Heart right ventricle (tissue), 16 donors: Measurements from ENCODE around the gene SMC1A. TPM values are rescaled to one million over a fixed set of nuclear protein-coding genes. Genes with fewer than 3 reads are reported as not detected.

Experiments used
- ATAC-seq, 8 donors: fragments of 200-7000 bp; cut with Tn5 transposase; one replicate each; pipeline ENCODE4 v1.9.1; 2020; ENCODE audit warnings: mild to moderate bottlenecking in 8 of 8, moderate library complexity in 8 of 8, moderate number of reproducible peaks in 1 of 8
- DNase-seq, 2 donors: peaks; one replicate each; pipeline ENCODE4 v3.0.0-alpha.2; 2020
- H3K27ac ChIP-seq, 10 donors: fragments of 200-600 bp; sonication (generic) in 2 of 10; one replicate each; pipeline versions ENCODE4 v1.5.0 to v1.8.0; 2020 to 2022; ENCODE audit warnings: mild to moderate bottlenecking in 3 of 10
- H3K27me3 ChIP-seq, 7 donors: fragments of 200-600 bp; one replicate each; pipeline ENCODE4 v1.8.0; 2021 to 2022; ENCODE audit warnings: mild to moderate bottlenecking in 2 of 7
- H3K36me3 ChIP-seq, 9 donors: fragments of 200-600 bp; sonication (generic) in 1 of 9; one replicate each; pipeline versions ENCODE4 v1.5.0 to v1.8.0; 2020 to 2022; ENCODE audit warnings: mild to moderate bottlenecking in 2 of 9
- H3K4me1 ChIP-seq, 9 donors: fragments of 200-600 bp; sonication (generic) in 1 of 9; one replicate each; pipeline versions ENCODE4 v1.5.0 to v1.8.0; 2020 to 2022; ENCODE audit warnings: mild to moderate bottlenecking in 4 of 9
- H3K4me3 ChIP-seq, 10 donors: fragments of 200-600 bp; sonication (generic) in 2 of 10; one replicate each; pipeline versions ENCODE4 v1.5.0 to v1.8.0; 2020 to 2022; ENCODE audit warnings: mild to moderate bottlenecking in 7 of 10, moderate library complexity in 2 of 10
- H3K9me3 ChIP-seq, 11 donors: fragments of 200-600 bp in 10 of 11; sonication (generic) in 2 of 11; one replicate each; pipeline versions ENCODE4 v1.5.0 to v1.8.0; 2013 to 2022; ENCODE audit warnings: mild to moderate bottlenecking in 2 of 11, control low read depth in 1 of 11, moderate library complexity in 1 of 11
- CTCF ChIP-seq, 9 donors: fragments of 200-600 bp; sonication (generic) in 2 of 9; IDR thresholded peaks; one replicate each; pipeline versions ENCODE4 v1.5.0 to v1.8.0; 2021 to 2022; ENCODE audit warnings: antibody characterized with exemption in 9 of 9, mild to moderate bottlenecking in 5 of 9, moderate library complexity in 1 of 9
- WGBS, 2 donors: extraction: QIAGEN DNeasy Blood & Tissue Kit; methylation state at CpG; one replicate each; pipeline ENCODE4 v1.1.7; 2013; ENCODE audit warnings: inconsistent platforms in 1 of 2; 5-methylcytosine and 5-hydroxymethylcytosine counted together
- intact Hi-C, 10 donors: fragments of 100-400 bp; cut with DNase I; formaldehyde crosslinking; loops; one replicate each; pipeline versions ENCODE4 v1.11.1 to v1.14.2; 2022
- polyA plus RNA-seq, 2 donors: library from polyadenylated mRNA; stranded (reverse); fragments of 200-250 nt; gene quantifications; one replicate each; pipeline ENCODE4 v1.2.3, GENCODE V29; 2013
- total RNA-seq, 10 donors: library from RNA; stranded (reverse); fragmentation: NEBNext Ultra II Directional in 3 of 10; extraction: Animal tissue kit (Norgen Biotek cat#: 25700) in 3 of 10; gene quantifications; one replicate each; pipeline versions ENCODE4 v1.2.1 to v1.2.4, GENCODE V29; 2021 to 2023
- donor health status: Arrhythmogenic right ventricular cardiomyopathy.
- donor health status: ischemic (EF 13 %, LVEDD 7.1; RV severe dilation, severe dysfunction).
- donor health status: healthy with polysubstance abuse.
- donor health status: DM: no; HTN: yes; CAD: no.
- donor health status: DM: no; HTN: no; CAD: no.
- donor health status: ischemic (EF 25% LVEDD 6.9; RV normal size, moderate dysfunction).
- donor health status: ischemic (EF 25% LVEDD 5.7; RV mildly dilated, moderate dysfunction).
- donor health status: healthy.
- donor health status: DM: yes; HTN: yes; CAD: no.
- donor health status: Ischemic cardiomyopathy.
- donor health status: ischemic (EF 35%, LVEDD 5.7; RV mildly dilated, moderate dysfunction).
- donor health status: nonischemic (EF 11% LVEDD 7.7; RV severe dilation, severe dysfunction).
- donor health status: DM: yes; HTN: yes; CAD: no.
- donor health status: PGD.
- donor health status: ischemic (EF 29% LVEDD 5.4; RV normal size, mild dysfunction).
- donor health status: nonischemic (EF 23%, LVEDD 6.1; RV moderate dilation, normal function).

Gene SMC1A
- total and polyA plus RNA-seq, 12 donors: 9.5 to 55.1 (median 34.9) TPM

- no peak for TF ChIP-seq CTCF (IDR thresholded peaks at IDR 0.05)
- DNase-seq (no peak), ATAC-seq (no peak)
- no peak overlapping the region for H3K4me3 ChIP-seq
- no peak overlapping the region for H3K27ac ChIP-seq
- no peaks in the 10 kb centered on the region for H3K9me3 ChIP-seq
- peaks cover 0 to 99% (median 12%) of the 10 kb centered on the region in 9 donors for H3K36me3 ChIP-seq
- H3K27me3 ChIP-seq: no peaks in the 10 kb centered on the region
- intact Hi-C loops: no loop called here
- WGBS, 2 donors: 96 to 97% methylated on average over 10 of the region's 10 CpGs
- no peaks in the 10 kb centered on the region for H3K4me1 ChIP-seq
These were observed 18.9 kb downstream of the SMC1A start for GRCh38 chrX:53403535-53403934.

DNA sequence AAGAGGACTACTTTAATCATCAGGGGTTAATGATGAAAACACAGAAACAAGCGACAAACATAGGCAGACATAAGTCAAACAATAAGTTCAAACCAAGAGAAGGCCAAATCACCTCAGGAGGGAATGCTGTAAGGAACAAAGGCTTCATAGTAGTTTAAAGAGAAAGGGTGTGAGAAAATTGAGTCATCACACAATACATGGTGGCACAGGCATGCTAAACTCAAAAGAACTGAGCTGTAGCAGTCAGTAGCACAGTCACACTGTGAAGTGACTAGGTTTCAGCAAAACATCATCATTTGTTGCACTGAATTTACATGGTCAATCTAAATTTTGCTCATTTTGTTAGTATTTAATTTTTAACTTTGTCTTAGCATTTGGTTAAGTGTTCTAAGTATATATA lies 24.2 kb downstream of the SMC1A start:
- no peak for DNase-seq
- H3K27ac ChIP-seq: no peak overlapping the region
- no peaks in the 10 kb centered on the region for H3K9me3 ChIP-seq
- no peak for TF ChIP-seq CTCF (IDR thresholded peaks at IDR 0.05)
- H3K4me1 ChIP-seq: no peaks in the 10 kb centered on the region
- intact Hi-C loops: no loop called here
- H3K27me3 ChIP-seq: no peaks in the 10 kb centered on the region
- H3K36me3 ChIP-seq: peaks cover 0 to 99% (median 0%) of the 10 kb centered on the region in 9 donors
- ATAC-seq: no peak
- WGBS, 2 donors: 89 to 97% methylated on average over 1 of the region's 1 CpG
- no peak overlapping the region for H3K4me3 ChIP-seq

- 97 to 100% methylated on average over 2 of the region's 2 CpGs for WGBS, 2 donors
- DNase-seq: no peak
- Histone ChIP-seq H3K27me3 (no peaks in the 10 kb centered on the region), H3K36me3 (peaks cover 0 to 99% (median 0%) of the 10 kb centered on the region in 9 donors), H3K9me3 (no peaks in the 10 kb centered on the region), H3K4me1 (no peaks in the 10 kb centered on the region), H3K27ac (no peak overlapping the region), H3K4me3 (no peak overlapping the region)
- no peak for TF ChIP-seq CTCF (IDR thresholded peaks at IDR 0.05)
- intact Hi-C loops: no loop called here
- no peak for ATAC-seq
These were observed 26.7 kb downstream of the SMC1A start for GRCh38 chrX:53395605-53396298.

DNA sequence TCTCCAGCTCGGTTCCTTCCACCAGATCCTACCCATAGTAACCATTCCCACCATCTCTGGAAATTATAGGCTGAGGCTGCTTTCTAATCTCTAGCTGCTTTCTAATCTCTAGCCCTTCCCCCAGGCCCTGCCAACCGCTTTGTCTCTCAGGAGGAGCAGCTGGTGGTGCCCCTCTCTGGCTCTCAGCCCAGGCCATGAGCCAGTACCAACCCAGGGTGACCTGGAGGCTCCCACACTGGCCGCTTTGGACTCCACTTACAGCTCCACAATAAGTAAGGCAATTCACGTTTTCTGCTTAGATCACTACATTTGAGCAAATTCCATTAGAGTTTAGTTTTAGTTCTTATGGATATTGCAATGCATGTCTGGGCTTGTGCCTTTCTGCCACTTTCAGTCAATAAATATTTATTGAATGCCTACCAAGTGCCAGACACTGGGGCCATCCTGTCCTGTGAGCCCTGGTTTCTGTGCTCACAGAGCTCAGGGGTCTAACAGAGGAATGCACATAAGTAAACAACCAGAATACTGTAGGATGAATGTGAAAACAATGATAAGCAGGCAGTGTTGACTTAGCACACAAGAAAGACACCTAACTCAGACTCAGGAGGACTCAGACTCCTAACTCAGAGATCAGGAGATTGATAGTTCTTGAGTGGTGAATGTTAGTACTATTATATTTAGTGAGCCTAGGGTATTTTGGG lies 38.9 kb downstream of the SMC1A start:
- peaks cover 0 to 100% (median 0%) of the 10 kb centered on the region in 9 donors for H3K36me3 ChIP-seq
- H3K27ac ChIP-seq: no peak overlapping the region
- H3K4me1 ChIP-seq: no peaks in the 10 kb centered on the region
- no peaks in the 10 kb centered on the region for H3K27me3 ChIP-seq
- 46 to 68% methylated on average over 3 to 4 of the region's 4 CpGs for WGBS, 2 donors
- intact Hi-C loops: no loop called here
- TF ChIP-seq CTCF (IDR thresholded peaks at IDR 0.05): no peak
- H3K4me3 ChIP-seq: no peak overlapping the region
- ATAC-seq (peak in 4 of 8 donors; percentile 45 to 83 (median 61)), DNase-seq (peak; percentile 13 to 14)
- no peaks in the 10 kb centered on the region for H3K9me3 ChIP-seq
